ENCODE measurements around the gene ADK. TPM values are rescaled to one million over a fixed set of nuclear protein-coding genes. Genes with fewer than 3 reads are reported as not detected.

The ADK gene
- total RNA-seq, 1 experiment from 2014 or later = 159 TPM

- Histone ChIP-seq H3K4me2 (no peak overlapping the region), H3K79me2 (ENCODE audit: low read depth) (peaks cover 11% of the 10 kb centered on the region), H3K9me2 (ENCODE audit: insufficient read depth) (0 out of 2 replicates have a peak, but pooled peaks cover 5% of the 10 kb centered on the region), H3K4me1 (replicated peaks; ENCODE audit: insufficient read depth) (no peaks in the 10 kb centered on the region), H2AFZ (no peak overlapping the region), H3F3A (ENCODE audit: insufficient read depth, low read depth) (0 out of 2 replicates have a peak, but pooled peaks cover 8% of the 10 kb centered on the region), H4K20me1 (ENCODE audit: insufficient read depth) (peaks cover 7% of the 10 kb centered on the region; the same call in 1 of the 2 replicates), H3K4me3 (no peak overlapping the region), H3K27ac (no peak overlapping the region), H3K27me3 (ENCODE audit: insufficient read depth, low read depth) (no peaks in the 10 kb centered on the region), H3K9me3 (ENCODE audit: insufficient read depth, low read depth) (no peaks in the 10 kb centered on the region), H3K36me3 (ENCODE audit: low read depth) (no peaks in the 10 kb centered on the region; the same call in 1 of the 2 replicates)
- ChIA-PET POLR2A (ENCODE audit: unreplicated experiment) (no interaction called here), CTCF (no interaction called here)
- BruUV-seq (replicated peaks) = no TSS peak
- TF ChIP-seq, protein P1, sequence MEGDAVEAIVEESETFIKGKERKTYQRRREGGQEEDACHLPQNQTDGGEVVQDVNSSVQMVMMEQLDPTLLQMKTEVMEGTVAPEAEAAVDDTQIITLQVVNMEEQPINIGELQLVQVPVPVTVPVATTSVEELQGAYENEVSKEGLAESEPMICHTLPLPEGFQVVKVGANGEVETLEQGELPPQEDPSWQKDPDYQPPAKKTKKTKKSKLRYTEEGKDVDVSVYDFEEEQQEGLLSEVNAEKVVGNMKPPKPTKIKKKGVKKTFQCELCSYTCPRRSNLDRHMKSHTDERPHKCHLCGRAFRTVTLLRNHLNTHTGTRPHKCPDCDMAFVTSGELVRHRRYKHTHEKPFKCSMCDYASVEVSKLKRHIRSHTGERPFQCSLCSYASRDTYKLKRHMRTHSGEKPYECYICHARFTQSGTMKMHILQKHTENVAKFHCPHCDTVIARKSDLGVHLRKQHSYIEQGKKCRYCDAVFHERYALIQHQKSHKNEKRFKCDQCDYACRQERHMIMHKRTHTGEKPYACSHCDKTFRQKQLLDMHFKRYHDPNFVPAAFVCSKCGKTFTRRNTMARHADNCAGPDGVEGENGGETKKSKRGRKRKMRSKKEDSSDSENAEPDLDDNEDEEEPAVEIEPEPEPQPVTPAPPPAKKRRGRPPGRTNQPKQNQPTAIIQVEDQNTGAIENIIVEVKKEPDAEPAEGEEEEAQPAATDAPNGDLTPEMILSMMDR (conservative IDR thresholded peaks at IDR 0.05) = no peak
- no peak for TF ChIP-seq EZH2 (IDR thresholded peaks at IDR 0.05; ENCODE audit: low read depth)
- no peak for DNase-seq
- intact Hi-C loops (cut with micrococcal nuclease; ENCODE audit: unreplicated experiment) = no loop called here
Observed at GRCh38 chr10:74300666-74301065, 149.6 kb downstream of the ADK start.

GRCh38 chr10:74305730-74306129 is 154.7 kb downstream of the ADK start:
- Histone ChIP-seq H3K79me2 (ENCODE audit: low read depth) (peaks cover 16% of the 10 kb centered on the region), H3K36me3 (ENCODE audit: low read depth) (no peaks in the 10 kb centered on the region), H2AFZ (no peak overlapping the region), H3F3A (ENCODE audit: insufficient read depth, low read depth) (0 out of 2 replicates have a peak, but pooled peaks cover 6% of the 10 kb centered on the region), H3K9me2 (ENCODE audit: insufficient read depth) (0 out of 2 replicates have a peak, but pooled peaks cover 5% of the 10 kb centered on the region), H3K27me3 (ENCODE audit: insufficient read depth, low read depth) (no peaks in the 10 kb centered on the region), H3K4me3 (no peak overlapping the region), H3K4me1 (replicated peaks; ENCODE audit: insufficient read depth) (0 out of 2 replicates have a peak, but pooled peaks cover 5% of the 10 kb centered on the region), H3K4me2 (no peak overlapping the region), H4K20me1 (ENCODE audit: insufficient read depth) (peaks cover 7% of the 10 kb centered on the region; the same call in 1 of the 2 replicates), H3K27ac (no peak overlapping the region), H3K9me3 (ENCODE audit: insufficient read depth, low read depth) (no peaks in the 10 kb centered on the region)
- POLR2A ChIA-PET (ENCODE audit: unreplicated experiment) = no interaction called here
- TF ChIP-seq EZH2 (IDR thresholded peaks at IDR 0.05; ENCODE audit: low read depth) = no peak
- TF ChIP-seq, protein P1 (conservative IDR thresholded peaks at IDR 0.05) = no peak
- intact Hi-C loops (cut with micrococcal nuclease; ENCODE audit: unreplicated experiment) = no loop called here
- CTCF ChIA-PET = no interaction called here
- no peak for DNase-seq
- BruUV-seq (replicated peaks) = no TSS peak

DNA sequence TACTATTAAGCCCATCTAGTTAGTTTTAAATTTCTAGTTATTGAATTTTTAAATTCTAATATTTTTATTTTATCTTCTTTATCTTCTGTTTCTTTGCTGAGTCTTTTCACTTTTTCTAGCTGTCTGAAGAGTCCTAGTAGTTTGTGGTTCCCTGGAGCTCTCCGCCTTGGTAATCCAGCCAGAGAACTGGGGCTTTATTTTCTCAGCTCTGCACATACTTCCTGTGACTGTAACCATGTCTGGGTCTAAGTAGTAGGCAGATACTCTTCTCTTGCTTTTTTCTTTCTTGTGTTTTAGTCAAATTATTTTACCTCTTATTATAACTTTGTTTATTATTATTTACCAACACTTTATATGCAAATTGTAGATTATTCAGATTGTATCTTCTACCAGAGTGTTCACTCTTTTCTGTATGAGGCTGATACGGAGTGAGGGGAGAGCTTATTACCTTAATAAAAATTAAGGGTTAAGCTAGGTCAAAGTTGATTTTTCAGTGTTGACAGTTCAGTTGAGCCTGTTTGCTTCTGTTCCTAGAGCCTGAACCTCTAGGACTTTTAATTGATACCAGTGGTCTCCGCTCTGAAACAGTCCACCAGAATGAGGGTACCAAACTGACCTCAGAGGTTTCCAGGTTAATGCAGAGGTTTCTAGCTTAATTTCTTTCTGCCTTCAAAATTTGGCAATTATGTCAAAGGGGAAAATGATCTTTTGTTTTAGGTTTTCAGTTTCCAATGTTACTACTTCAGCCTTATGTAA is 155.4 kb downstream of the ADK start:
- BruUV-seq (replicated peaks) = no TSS peak
- CTCF ChIA-PET = no interaction called here
- H3K27ac ChIP-seq = no peak overlapping the region
- no peaks in the 10 kb centered on the region for H3K36me3 ChIP-seq (ENCODE audit: low read depth)
- TF ChIP-seq EZH2 (IDR thresholded peaks at IDR 0.05; ENCODE audit: low read depth) = no peak
- TF ChIP-seq, protein P1 (conservative IDR thresholded peaks at IDR 0.05) = no peak
- H2AFZ ChIP-seq = no peak overlapping the region
- H3K4me2 ChIP-seq = no peak overlapping the region
- no peak overlapping the region for H3K4me3 ChIP-seq
- peaks cover 22% of the 10 kb centered on the region for H3K79me2 ChIP-seq (ENCODE audit: low read depth)
- no peaks in the 10 kb centered on the region for H3F3A ChIP-seq (ENCODE audit: insufficient read depth, low read depth)
- POLR2A ChIA-PET (ENCODE audit: unreplicated experiment) = interaction anchor here (0.5 to 0.7 kb wide), 2 partner anchors 13 to 694 kb away, joined by 4 to 8 read pairs; no protein-coding TSS in a partner anchor
- H4K20me1 ChIP-seq (ENCODE audit: insufficient read depth) = peaks cover 7% of the 10 kb centered on the region; the same call in 1 of the 2 replicates
- H3K27me3 ChIP-seq (ENCODE audit: insufficient read depth, low read depth) = no peaks in the 10 kb centered on the region
- no peaks in the 10 kb centered on the region for H3K9me3 ChIP-seq (ENCODE audit: insufficient read depth, low read depth)
- DNase-seq = no peak
- 0 out of 2 replicates have a peak, but pooled peaks cover 5% of the 10 kb centered on the region for H3K9me2 ChIP-seq (ENCODE audit: insufficient read depth)
- H3K4me1 ChIP-seq (replicated peaks; ENCODE audit: insufficient read depth) = 0 out of 2 replicates have a peak, but pooled peaks cover 5% of the 10 kb centered on the region
- intact Hi-C loops (cut with micrococcal nuclease; ENCODE audit: unreplicated experiment) = no loop called here
